Fibroblast of mammary gland (primary cell): ENCODE results near the gene RIMS4.

Source experiments
- DNase-seq: peaks from one replicate; pipeline ENCODE4 v3.0.0-alpha.2; 2010; ENCODE audit warnings: low read depth
- H3K4me3 ChIP-seq: 2 replicates; pipeline ENCODE4 v1.5.1; 2011; ENCODE audit warnings: low read depth, mild to moderate bottlenecking, low read length, moderate library complexity; ENCODE audit not compliant: control insufficient read depth
- TF ChIP-seq, protein P1 (sequence below): conservative IDR thresholded peaks from 2 replicates; pipeline ENCODE4 v1.5.1; 2011; ENCODE audit warnings: low read depth, low read length, inconsistent platforms; ENCODE audit not compliant: control insufficient read depth, insufficient read depth

RIMS4 gene

DNA sequence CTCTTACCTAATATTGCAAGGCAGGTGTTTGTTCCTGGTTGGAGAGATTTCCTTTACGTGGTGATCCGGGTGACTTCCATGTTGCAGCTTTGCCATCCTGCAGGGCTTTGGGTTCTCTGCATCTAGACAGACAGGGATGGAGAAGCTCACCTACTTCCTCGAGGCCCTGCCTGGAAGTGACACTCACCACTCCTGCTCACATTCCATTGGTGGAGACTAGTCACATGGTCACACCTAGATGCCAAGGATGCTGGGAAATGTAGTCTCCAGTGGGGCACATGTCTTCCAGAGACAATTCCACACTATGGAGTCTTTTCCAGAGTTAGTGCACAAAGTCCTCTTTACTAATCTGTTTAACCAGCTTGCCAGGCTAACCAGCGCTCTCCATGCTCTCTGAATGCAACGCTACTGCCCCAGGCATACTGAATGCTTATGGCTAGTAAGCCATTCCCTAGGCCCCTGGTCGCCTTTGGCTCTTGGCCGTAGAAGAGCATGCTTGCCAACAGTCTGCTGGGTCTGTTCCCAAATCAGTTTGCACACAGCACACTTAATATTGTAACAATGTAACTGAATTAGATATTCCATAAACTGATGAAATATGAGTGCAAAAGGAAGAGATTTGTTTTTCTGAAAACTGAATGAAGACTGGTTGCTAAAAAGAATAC, 71.4 kb downstream of the RIMS4 start:
- peak; percentile 80 for DNase-seq
- H3K4me3 ChIP-seq = no peak overlapping the region

DNA sequence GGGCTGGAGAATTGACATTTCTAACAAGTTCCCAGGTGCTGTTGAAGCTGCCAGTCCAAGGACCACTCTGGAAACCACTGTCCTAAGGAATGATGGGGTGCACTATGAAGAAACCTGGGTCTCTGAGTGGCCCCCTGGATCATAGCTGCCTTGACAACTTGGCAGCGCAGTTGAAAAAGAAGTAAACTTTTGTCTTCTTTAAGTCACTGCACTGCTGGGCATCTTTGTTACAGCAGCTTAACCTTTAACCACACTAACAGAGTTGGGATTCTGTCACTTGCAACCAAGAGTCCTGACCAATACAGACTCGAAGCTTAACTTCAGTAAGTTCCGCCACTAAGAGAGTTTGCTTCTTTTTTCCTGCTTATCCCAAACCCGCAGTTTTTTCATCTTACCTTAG, 73.2 kb downstream of the RIMS4 start:
- H3K4me3 ChIP-seq = no peak overlapping the region
- TF ChIP-seq, protein P1, sequence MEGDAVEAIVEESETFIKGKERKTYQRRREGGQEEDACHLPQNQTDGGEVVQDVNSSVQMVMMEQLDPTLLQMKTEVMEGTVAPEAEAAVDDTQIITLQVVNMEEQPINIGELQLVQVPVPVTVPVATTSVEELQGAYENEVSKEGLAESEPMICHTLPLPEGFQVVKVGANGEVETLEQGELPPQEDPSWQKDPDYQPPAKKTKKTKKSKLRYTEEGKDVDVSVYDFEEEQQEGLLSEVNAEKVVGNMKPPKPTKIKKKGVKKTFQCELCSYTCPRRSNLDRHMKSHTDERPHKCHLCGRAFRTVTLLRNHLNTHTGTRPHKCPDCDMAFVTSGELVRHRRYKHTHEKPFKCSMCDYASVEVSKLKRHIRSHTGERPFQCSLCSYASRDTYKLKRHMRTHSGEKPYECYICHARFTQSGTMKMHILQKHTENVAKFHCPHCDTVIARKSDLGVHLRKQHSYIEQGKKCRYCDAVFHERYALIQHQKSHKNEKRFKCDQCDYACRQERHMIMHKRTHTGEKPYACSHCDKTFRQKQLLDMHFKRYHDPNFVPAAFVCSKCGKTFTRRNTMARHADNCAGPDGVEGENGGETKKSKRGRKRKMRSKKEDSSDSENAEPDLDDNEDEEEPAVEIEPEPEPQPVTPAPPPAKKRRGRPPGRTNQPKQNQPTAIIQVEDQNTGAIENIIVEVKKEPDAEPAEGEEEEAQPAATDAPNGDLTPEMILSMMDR = no peak
- DNase-seq = no peak

More for the DNA sequence above, 71.4 kb downstream of the RIMS4 start:
- TF ChIP-seq, protein P1 = no peak

DNA sequence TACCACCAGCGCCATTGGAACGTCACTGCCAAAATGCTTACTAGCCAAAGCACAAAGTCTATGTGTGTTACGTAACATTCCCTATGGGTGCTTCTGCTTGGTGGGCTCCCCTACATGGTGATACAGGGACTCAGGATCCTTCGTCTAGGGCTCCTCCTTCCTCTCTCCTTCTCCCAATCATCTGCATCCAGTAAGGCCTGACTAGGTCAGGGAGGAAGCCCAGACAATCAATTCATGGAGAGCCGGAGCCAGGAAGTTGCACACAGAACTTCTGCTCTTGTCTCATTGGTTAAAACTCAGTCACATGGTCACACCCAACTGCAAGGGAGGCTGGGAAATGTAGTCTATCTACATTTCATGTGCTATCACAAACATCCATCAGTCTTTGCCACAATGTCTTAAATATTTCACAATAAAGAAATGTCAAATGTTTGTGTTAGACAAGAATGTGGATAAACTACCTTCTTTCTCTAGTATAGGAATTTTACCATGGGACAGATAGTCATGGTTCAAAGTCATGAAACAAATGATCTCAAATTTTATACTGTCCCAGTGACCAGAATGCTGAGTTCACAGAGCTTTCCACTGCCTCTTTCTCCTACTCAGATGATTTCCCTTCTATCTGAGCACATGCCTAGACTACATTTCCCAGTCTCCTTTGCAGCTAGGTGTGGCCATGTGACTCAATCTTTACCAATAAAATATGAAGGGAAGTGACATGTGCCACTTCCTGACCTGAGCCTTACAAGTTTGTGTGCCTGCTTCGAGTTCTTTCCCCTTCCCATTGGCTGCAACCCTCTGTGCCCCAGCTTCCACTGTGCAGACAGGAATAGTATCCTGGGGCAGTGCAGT, 74.0 kb downstream of the RIMS4 start:
- no peak overlapping the region for H3K4me3 ChIP-seq
- TF ChIP-seq, protein P1 = peak; percentile 31
- peak; percentile 94 for DNase-seq

DNA sequence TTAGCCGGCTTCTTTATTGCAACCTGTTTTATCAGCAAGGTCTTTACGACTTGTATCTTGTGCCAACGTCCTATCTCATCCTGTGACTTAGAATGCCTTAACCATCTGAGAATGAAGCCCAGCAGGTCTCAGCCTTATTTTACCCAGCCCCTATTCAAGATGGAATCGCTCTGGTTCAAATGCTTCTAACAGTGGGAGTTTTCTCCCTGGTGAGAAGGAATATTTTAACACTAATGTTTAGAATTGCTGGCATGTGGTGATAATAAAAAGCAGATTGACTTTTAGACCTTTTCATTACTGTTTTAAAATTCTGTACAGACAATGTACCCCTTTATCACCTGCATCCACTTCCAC, 74.6 kb downstream of the RIMS4 start:
- TF ChIP-seq, protein P1 = no peak
- no peak for DNase-seq

DNA sequence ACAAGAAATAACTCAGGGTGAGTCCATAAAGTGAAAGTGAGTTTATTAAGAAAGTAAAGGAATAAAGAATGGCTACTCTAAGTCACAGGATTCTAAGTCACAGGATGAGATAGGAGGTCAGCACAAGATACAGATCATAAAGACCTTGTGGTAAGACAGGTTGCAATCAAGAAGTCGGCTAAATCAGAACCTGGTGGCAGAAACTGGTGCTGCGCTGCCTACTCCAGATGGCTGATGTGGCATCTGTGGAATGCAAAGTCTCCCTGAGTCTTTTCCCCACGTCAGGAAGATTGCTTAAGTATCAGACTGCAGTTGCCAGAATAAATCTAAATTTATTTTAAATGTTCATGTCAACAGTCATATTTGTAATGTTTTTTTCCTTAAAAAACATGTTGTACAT, 75.4 kb downstream of the RIMS4 start:
- H3K4me3 ChIP-seq = no peak overlapping the region
- peak; percentile 50 for DNase-seq
- TF ChIP-seq, protein P1 = no peak

More for the DNA sequence above, 74.6 kb downstream of the RIMS4 start:
- H3K4me3 ChIP-seq = no peak overlapping the region

DNA sequence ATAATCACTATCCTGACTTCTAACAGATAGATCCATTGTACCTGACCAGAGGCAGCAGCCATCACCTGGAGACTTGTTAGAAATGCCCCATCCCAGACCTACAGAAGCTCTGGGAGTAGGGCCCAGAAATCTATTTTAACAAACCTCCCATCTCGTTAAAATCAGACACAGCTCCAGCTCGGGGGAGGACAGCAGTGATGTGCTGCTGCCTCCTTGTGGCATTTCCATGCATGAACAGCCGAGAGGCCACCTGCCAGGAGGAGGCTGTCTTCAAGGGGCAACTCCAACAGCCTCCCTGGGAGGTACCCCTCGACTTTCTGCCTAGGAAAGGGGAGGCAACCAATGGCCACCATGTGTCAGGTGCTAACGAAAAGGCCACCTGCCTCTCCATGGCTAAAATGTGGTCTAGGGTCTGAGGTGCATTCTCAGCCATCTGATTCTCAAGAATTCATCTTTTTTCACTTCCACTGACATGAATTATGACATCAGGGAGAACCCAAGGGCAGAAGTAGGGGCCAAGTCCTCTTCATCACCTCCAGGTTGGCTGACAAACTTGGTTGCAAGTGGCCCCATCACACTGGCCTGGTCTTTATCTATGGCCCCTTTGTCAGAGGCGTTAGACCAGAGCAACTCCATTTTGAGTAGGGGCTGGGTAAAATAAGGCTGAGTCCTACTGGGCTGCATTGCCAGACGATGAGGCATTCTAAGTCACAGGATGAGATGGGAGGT, 76.8 kb downstream of the RIMS4 start:
- TF ChIP-seq, protein P1 = peak; percentile 96
- peak; percentile 74 for DNase-seq

More for the DNA sequence above, 76.8 kb downstream of the RIMS4 start:
- H3K4me3 ChIP-seq = no peak overlapping the region
